ENCODE measurements around the gene FOXL2. TPM values are rescaled to one million over a fixed set of nuclear protein-coding genes. Genes with fewer than 3 reads are reported as not detected.

FOXL2 gene
- total and polyA plus RNA-seq, 2 experiments from 2014 or later = not detected

- H3K9me3 ChIP-seq (ENCODE audit: low read depth) = no peaks in the 10 kb centered on the region
- H3K27ac ChIP-seq = no peak overlapping the region
- H3K4me3 ChIP-seq = no peak overlapping the region
- H3K9me2 ChIP-seq (replicated peaks; ENCODE audit: insufficient read depth) = no peaks in the 10 kb centered on the region
- H3K4me2 ChIP-seq = peak overlapping the region; percentile 65
- H3K27me3 ChIP-seq = peaks cover 97% of the 10 kb centered on the region
- peaks cover 2% of the 10 kb centered on the region for H4K20me1 ChIP-seq (ENCODE audit: insufficient read depth, poor library complexity, severe bottlenecking)
- H3K79me2 ChIP-seq = no peaks in the 10 kb centered on the region
- TF ChIP-seq EZH2 (IDR thresholded peaks at IDR 0.05; ENCODE audit: borderline replicate concordance) (peak; percentile 98), CTCF (IDR thresholded peaks at IDR 0.05; ENCODE audit: poor library complexity) (no peak), EZH2phosphoT487 (IDR thresholded peaks at IDR 0.05; ENCODE audit: low read depth, severe bottlenecking, unreplicated experiment) (peak; percentile 94)
- WGBS (ENCODE audit: low lambda C conversion rate, missing lambda C conversion rate) = 8% methylated on average over 30 of the region's 30 CpGs
- no peak for DNase-seq (ENCODE audit: low spot score)
- peaks cover 28% of the 10 kb centered on the region for H3K4me1 ChIP-seq (ENCODE audit: insufficient read depth)
- H3K36me3 ChIP-seq (replicated peaks; ENCODE audit: insufficient read depth, low read depth) = no peaks in the 10 kb centered on the region
- H2AFZ ChIP-seq = no peak overlapping the region
Measured at GRCh38 chr3:138943724-138944653, 2.9 kb downstream of the FOXL2 start.

- DNase-seq (ENCODE audit: low spot score) = no peak
- H2AFZ ChIP-seq = no peak overlapping the region
- 12% methylated on average over 25 of the region's 25 CpGs for WGBS (ENCODE audit: low lambda C conversion rate, missing lambda C conversion rate)
- TF ChIP-seq CTCF (IDR thresholded peaks at IDR 0.05; ENCODE audit: poor library complexity) = no peak
- TF ChIP-seq EZH2 (IDR thresholded peaks at IDR 0.05; ENCODE audit: borderline replicate concordance) = no peak
- TF ChIP-seq EZH2phosphoT487 (IDR thresholded peaks at IDR 0.05; ENCODE audit: low read depth, severe bottlenecking, unreplicated experiment) = no peak
- no peaks in the 10 kb centered on the region for H3K9me3 ChIP-seq (ENCODE audit: low read depth)
- no peaks in the 10 kb centered on the region for H3K79me2 ChIP-seq
- H3K4me3 ChIP-seq = no peak overlapping the region
- H3K9me2 ChIP-seq (replicated peaks; ENCODE audit: insufficient read depth) = no peaks in the 10 kb centered on the region
- H3K36me3 ChIP-seq (replicated peaks; ENCODE audit: insufficient read depth, low read depth) = no peaks in the 10 kb centered on the region
- H3K27ac ChIP-seq = no peak overlapping the region
- peaks cover 3% of the 10 kb centered on the region for H4K20me1 ChIP-seq (ENCODE audit: insufficient read depth, poor library complexity, severe bottlenecking)
- H3K4me1 ChIP-seq (ENCODE audit: insufficient read depth) = peaks cover 28% of the 10 kb centered on the region
- H3K4me2 ChIP-seq = no peak overlapping the region
- H3K27me3 ChIP-seq = peaks cover 97% of the 10 kb centered on the region
Measured at GRCh38 chr3:138942861-138943623, 3.9 kb downstream of the FOXL2 start.

- no peak for DNase-seq (ENCODE audit: low spot score)
- Histone ChIP-seq H3K9me2 (replicated peaks; ENCODE audit: insufficient read depth) (no peaks in the 10 kb centered on the region), H3K79me2 (no peaks in the 10 kb centered on the region), H4K20me1 (ENCODE audit: insufficient read depth, poor library complexity, severe bottlenecking) (peaks cover 3% of the 10 kb centered on the region), H3K4me3 (no peak overlapping the region), H3K4me2 (no peak overlapping the region), H3K36me3 (replicated peaks; ENCODE audit: insufficient read depth, low read depth) (no peaks in the 10 kb centered on the region), H2AFZ (no peak overlapping the region), H3K27me3 (peaks cover 97% of the 10 kb centered on the region), H3K27ac (no peak overlapping the region), H3K9me3 (ENCODE audit: low read depth) (no peaks in the 10 kb centered on the region), H3K4me1 (ENCODE audit: insufficient read depth) (peaks cover 27% of the 10 kb centered on the region)
- WGBS (ENCODE audit: low lambda C conversion rate, missing lambda C conversion rate) = 85% methylated on average over 4 of the region's 4 CpGs
- TF ChIP-seq EZH2 (IDR thresholded peaks at IDR 0.05; ENCODE audit: borderline replicate concordance) (no peak), CTCF (IDR thresholded peaks at IDR 0.05; ENCODE audit: poor library complexity) (no peak), EZH2phosphoT487 (IDR thresholded peaks at IDR 0.05; ENCODE audit: low read depth, severe bottlenecking, unreplicated experiment) (no peak)
Measured at GRCh38 chr3:138942271-138942670, 4.7 kb downstream of the FOXL2 start.
